GM19397 (cell line): Measurements from ENCODE around the gene SMAD3.
A peak's percentile ranks its signal among the peaks of the same experiment; 100 is the strongest.
"Not testable (repeated sequence)": the region's sequence is repeated elsewhere in the genome, so short reads cannot be mapped to it uniquely, and the experiment has no call there.

ENCODE experiments used
- ATAC-seq: cut with Tn5 transposase; IDR thresholded peaks from one replicate; pipeline ENCODE4 v1.9.1; 2021; ENCODE audit warnings: mild to moderate bottlenecking, moderate library complexity; ENCODE audit not compliant: unreplicated experiment

SMAD3 gene

DNA sequence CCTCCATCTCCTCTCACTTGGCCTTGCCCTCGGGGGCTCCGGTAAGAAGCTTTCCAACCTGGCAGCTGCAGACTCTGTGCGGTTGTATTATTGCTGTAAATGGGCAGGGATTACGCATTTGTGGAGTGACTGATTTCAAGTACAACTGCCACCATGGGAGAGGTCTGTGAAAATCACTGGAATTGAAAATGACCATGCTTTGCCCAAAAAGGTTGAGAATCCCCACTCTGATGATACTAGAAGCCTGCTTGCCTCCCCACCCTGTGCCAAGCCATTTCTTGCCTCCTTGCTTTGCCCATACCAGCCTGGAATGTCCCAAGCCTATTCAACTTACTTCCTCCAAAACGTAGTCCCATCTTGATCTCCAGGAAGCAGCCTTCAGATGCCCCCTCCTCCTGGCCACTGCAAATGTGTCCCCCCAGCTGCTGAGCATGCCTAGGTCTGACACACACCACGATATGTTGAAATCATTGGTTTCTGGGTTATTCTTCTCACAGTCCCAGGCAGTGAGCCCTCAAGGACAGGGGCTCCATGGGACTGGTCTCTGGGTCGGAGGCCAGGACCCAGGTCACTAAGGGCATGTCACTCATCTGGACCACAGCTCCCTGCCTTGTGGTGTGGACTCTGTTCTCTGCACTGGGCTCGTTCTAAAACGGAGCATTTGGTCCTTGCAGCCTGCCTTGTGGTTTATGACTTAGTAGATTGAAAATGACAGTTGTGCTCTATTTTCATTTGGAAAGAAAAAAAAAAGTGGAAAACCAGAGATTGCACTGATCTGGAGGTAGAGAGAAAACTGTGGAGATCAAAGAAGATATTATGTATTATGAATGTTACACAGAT is 42.9 kb downstream of the SMAD3 start:
- ATAC-seq, result no peak

DNA sequence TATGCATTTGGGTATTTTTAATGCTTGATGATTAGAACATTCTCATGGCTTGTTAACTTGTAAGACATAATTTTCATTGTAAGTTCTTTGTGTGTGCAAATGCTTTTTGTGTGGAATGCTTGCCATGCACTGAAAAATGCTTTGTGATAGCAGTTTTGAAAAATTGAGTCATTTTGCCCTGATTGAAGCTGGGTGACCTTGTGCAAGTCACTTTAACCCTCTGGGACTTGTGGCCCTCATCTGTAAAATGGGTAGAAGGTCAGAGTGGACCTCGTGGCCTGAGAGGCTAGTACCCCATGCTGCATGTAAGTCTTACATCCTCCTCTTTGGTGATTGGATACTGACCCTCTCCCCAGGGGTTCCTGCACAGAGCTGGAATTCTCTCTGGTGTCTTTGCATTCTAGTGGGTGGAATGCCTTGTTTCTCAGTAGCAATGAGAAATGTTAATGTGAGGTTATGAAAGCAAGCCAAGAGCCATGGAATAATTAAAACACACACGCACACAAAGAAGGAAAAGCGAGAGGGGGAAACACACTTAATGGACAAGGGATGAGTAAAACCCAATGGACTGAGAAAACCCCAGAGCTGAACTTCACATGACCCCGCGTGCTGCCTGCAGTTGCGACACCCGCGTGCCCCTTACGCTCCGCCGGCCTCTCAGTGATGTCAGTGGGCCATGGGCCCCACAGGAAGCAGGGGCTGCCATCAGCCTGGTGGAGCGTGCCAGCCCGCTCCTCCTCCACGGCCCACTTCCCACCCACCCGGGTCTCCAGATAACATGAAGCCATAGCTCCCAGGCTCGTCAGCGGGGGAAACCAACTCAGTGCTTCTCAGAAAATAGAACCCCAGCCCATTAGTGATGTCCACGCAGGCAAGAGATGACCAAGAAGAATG is 44.0 kb downstream of the SMAD3 start:
- ATAC-seq, result peak; percentile 64

DNA sequence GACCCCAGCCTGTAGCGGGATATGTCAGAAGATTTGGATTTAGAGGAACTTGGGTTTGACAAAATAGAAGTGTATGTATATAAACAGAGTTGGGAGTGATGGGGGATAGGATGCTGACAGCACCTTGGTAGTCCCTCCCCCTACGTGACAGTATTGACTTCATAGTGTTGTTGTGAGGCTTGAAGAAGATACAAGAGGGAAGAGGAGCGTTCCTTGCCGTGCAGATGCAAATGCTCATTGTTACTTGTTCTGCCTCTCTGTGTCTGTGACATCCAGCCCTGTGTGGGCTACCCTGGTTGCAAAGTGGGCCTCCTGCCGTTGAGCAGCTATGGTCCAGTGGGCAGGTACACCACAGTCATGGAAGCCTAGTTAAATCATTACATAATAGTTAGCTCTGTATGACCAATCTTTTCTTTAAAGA is 45.0 kb downstream of the SMAD3 start:
- no peak for ATAC-seq

DNA sequence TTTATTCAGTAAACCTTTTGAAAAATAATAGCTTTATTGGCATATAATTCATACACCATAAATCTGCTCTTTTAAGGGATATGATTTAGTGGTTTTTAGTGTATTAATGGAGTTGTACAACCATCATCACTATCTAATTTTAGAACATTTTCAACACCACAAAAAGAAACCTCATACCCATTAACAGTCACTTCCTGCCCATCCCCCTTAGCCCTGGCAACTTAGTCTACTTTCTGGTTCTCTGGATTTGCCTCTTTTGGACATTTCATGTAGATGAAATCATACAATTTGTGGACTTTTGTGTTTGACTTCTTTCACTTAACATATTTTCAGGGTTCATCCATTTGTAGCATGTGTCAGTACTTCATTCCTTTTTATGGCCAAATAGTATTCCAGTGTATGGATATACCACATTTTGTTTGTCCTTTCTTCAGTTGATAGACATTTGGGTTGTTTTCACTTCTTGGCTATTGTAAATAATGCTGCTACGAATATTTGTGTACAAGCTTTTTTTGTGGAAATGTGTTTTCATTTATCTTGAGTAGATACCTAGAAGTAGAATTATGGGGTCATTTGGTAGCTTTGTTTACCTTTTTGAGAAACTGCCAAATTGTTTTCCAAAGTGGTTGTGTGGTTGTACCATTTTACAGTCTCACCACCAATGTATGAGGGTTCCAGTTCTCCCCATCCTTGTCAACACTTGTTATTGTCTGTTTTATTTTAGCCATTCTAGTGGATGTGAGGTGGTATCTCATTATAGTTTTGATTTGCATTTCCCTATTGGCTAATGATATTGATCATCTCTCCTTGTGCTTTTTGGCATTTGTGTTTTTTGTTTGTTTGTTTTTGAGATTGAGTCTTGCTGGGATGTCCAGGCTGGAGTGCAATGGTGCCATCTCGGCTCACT is 45.8 kb downstream of the SMAD3 start:
- ATAC-seq, result no peak

DNA sequence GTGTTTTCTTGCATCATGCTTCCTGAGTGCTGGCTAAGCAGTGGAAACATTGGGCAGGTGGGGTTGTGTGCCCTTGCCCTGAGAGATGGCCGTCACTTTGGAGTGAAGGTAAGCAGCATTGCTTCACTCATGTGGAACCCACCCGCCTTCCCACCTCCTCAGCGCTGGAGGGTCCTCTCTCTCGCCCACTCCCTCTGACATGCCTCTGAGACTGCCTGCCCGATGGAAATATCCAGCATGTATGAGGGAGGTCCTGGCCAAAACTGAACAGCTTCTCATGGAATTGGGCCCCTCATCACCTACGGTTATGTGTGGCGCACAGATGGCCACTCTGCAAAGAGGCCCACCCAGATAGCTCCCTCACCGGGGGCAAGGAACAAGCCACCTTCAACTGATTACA is 48.6 kb downstream of the SMAD3 start:
- ATAC-seq, result no peak

DNA sequence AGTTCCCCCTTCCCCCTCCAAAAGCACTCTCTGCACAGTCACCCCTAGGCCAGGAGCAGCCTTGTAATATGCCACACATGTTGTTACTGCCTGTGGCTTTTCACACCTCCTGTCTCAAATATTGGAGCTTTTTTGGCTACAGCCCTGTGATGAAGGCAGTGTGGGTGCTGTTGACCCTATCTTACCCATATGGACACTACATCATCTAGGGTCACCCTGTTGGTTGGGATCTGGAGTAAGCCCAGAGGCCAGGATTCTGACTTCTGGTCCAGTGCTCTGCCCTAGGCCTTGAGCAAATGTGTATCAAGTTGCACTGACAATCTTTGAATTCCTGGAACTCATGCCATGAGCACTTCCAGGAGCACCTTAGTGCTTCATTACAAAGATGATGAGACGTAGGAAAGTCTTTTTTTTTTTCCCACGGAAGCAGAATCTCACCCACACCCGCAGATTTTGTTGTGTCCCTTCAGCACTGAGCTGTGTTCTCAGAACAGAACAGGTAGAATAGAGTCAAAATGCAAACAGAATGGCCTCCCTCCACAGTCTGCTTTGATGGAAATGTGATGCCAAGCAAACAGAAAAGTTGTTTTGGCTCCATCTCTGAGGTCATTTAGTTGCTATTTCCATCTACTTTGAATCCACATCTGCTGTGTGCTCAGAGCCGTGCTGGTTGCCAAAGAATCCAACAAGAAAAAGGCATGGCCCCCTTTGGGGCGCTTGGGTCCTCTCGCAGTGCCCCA is 49.6 kb downstream of the SMAD3 start:
- ATAC-seq, result no peak

DNA sequence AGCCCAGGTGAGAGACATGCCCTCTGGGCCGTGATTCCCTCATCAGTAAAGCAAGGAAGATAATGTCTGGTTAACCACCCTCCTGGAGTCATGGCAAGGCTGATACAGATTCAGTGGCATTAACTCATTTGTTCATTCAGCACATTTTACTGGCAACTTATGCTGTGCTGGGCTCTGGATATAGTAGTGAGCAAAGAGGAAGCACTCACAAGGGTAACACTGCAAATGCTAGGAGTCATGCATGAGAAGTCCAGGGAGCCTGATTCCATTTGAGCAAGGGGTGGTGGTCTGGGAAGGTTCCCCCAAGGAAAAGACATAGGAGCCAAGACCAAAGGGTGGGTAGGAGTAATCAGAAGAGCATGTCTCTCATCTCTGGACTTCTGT is 50.2 kb downstream of the SMAD3 start:
- ATAC-seq, result no peak

DNA sequence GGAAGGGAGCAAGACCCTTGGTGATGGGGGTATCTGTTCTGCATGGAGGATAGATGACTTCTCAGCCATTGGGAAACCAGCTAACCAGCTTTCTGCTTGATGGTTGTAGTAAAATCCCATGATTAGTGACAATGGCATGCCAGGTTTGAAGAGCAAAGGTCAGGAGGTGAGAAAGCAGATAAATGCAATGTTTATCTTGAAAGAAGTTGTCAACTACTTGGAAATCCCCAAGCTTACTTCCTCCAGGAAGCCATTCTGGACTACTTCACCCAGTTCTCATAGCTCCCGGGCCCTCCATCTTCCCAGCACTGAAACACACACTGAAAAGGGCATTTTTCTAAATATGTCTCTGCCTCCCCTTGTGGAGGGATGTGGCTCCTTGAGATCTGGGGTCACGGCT is 51.3 kb downstream of the SMAD3 start:
- no peak for ATAC-seq

DNA sequence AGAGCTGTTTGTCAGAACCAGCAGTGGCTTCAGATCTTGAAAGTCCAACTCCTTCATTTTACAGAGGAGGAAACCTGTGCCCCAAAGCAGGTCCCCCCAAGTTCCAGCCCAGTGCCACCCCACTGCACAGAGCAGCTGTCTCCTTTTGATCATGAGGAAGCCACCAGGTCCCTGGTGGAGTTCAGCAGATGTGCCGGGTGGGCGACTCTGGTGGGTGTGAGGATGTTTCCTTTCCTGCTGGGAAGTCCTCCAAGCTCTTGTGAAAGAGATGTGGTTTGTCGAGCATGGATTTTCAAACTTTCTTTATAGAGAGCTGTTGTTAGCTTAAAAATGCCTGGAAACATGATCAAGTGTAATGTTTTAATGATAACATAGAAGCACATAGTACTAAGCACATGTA is 52.0 kb downstream of the SMAD3 start:
- no peak for ATAC-seq

DNA sequence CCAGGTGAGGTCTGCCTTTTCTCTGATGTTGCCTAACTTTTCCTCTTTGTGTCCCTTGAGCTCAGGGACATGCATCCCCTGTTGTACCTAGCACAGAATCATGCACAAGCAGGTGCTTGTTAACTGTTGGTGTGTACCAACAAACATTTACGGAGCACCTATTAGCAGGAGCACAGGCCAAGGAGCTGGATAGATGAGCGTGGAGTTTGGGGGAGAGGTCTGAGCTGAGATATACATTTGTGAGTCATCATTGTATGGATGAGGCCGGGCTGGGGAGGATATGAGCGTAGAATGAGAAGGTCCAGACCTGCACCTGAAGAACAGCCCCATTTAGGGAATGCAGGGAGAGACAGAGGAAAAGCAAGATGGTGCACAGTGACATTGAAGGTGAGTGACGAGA is 53.4 kb downstream of the SMAD3 start:
- ATAC-seq, result no peak

DNA sequence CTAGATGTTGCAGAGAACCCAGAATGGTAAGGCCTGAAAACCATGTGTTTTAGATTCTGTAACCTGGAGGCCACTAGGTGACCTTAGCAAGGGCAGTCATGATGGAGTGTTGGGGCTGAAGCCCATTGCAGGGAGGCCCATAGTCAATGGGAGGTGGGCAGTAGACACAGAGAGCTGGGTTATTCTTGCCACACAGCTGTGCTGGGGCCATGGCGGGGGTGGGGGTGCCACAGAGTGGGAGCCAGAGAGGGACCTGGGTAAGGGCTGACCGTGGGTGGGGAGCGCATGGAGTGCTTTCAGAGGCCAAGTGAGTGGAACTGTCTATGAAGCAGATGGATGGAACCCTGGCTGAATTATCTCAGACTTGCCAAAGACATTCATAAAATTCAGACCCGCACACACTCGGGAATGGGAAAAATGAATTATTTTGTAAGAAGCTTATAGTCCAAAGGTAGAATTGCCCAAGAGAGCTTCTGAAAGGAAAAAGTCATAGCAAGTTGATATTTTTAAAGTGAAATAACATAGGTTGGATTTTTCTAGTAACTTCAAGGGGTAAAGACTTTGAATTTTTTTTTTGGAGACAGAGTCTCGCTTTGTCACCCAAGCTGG is 53.9 kb downstream of the SMAD3 start:
- no peak for ATAC-seq

DNA sequence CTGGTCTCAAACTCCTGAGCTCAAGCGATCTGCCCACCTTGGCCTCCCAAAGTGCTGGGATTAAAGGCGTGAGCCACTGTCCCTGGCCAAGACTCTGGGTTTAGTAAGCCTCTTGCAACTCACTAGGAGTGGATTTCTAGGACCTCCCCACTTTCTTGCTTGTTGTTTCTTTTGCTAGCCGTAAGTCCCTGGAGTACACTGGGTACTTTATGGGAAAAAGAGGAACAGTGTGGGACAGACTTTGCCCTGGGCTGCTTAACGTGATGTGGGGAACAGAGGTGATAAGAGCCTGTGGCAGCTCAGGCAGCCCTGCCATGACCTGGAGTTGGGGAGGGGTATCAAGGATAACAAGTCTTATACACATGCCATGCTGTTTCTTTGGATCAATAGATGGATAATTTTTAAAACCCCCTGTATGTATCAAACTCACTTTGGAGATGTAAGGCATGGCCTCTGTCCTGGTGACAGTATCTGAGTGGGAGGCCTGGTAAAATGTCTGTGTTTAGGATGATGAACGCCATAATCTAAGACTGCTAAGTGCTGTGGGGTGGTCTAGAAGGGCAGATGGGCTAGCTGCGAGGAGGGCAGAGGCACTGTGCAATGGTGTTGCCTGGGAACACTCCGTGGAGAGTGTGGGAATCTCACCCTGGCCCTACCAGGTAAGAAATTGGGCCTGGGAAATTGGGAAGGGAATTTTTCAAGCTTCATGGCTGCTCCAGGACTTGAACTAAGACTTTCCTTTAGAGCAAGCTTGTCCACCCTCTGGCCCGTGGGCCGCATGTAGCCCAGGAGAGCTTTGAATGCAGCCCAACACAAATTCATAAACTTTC is 54.8 kb downstream of the SMAD3 start:
- no peak for ATAC-seq

DNA sequence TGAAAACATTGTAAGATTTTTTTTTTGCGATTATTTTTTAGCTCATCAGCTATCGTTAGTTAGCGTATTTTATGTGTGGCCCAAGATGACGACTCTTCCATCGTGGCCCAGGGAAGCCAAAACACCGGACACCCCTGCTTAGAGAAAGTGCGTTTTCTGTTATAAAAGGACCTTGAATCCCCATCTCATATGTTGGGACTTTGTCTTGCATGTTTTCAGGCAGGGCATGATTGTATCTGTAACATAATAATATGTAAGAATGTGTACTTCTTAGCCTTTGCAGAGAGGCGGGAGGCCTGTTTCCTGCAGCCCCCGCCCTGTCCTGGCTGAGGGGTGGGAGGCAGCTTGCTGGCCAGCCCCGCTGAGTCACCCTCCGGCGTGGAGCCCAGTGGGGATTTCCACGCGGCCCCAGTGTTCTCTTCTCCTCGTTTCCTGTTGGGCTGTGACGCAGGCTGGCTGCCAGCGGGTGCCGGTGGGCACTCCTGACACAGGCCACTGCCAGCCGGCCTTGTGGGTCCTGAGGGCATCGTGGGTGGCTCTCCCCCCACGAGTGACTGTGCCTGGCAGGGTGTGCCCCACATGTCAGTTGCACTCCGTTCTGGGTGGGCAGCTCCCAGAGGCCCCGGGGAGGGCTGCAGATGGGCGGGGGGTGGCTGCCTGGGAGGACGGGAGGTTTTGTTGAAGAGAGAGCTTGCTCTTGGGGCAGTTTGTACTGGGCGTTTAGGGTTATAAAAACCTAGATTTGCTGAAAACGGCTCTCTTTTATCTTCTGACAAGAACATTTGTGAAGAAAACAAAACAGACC is 55.6 kb downstream of the SMAD3 start:
- ATAC-seq, result peak; percentile 79

DNA sequence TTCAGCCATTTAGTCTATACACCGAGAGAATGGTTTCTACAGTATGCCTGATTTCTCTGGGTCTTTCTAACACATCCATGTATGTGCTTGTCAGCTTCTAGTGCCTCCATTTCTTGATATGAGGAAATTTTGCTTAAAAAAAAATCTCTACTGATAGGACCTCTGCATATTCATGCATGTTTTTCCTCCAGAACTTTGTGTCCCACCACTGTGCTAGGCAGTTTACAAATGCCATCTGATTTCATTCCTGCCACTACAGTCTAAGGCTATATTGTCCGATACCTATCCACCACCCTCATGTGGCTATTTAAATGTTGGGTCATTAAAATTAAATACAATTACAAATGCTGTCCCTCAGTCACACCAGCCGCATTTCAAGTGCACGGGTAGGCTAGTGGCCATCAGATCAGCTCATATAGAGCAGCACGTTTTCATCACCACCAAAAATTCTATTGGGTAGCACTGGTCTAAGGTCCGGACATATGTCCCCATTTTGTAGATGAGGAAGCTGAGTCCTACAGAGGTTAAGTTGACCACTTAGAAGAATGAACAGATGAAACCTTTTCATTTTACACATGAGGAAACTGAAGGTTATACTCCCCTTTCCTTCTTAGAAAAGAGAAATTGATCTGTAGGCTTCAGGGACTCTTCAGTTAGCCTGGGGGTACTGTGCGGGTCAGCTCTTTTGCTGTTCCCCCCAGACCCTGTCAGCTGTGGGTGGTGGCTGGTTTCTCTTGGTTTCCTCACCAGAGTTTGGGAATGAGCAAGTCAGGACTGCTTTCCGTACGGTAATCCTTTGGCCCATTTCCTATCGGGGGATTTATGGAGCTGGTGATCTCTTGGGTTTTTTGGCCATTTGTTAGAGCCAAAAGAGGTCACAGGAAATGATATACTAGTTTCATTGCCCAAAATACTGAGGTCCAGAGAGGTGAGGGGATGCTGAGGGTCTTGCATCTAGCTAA is 56.5 kb downstream of the SMAD3 start:
- no peak for ATAC-seq

DNA sequence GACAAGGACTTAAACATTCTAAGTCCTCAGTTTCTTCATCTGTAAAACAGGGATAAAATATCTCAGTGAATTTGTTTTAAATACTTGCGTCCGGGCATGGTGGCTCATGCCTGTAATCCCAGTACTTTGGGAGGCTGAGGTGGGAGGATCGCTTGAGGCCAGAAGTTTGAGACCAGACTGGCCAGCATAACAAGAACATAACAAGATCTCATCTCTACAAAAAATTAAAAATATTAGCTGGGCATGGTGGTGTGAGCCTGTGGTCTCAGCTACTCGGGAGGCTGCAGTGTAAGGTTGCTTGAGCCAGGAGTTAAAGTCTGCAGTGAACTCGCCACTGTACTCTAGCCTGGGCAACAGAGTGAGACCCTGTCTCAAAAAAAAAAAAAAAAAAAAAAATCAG is 57.4 kb downstream of the SMAD3 start:
- ATAC-seq, result not testable (repeated sequence)

DNA sequence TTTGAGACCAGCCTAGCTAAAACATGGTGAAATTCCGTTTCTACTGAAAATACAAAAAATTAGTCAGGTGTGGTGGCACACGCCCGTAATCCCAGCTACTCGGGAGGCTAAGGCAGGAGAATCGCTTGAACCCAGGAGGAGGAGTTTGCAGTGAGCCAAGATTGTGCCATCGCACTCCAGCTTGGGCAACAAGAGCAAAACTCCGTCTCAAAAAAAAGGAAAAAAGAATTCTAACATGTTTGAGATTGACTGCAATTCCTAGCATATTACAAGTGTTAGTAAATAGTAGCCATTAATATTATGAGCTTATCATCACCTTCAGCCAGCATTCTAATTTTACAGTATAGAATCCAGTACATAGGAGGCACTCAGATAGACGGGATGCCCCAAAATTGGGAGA is 57.9 kb downstream of the SMAD3 start:
- not testable (repeated sequence) for ATAC-seq

DNA sequence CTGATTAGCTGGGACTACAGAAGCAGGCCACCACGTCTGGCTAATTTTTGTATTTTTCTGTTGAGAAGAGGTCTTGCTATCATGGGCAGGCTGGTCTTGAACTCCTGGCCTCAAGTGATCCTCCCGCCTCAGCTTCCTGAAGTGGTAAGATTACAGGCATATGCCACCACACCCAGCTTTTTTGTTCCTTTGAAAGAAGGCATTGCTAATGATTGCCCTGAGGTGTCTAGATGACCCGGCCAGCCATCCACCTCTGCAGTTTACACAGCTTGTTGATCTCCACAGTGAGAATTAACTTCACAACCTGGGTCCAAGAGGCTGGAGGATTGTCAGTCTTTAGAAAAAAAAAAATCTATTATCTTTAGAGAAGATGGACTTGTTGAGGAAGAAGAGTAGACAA is 58.7 kb downstream of the SMAD3 start:
- no peak for ATAC-seq
